GM21447 (cell line): ENCODE data around the gene GALNT18.
"Not testable (repeated sequence)": the region's sequence is repeated elsewhere in the genome, so short reads cannot be mapped to it uniquely, and the experiment has no call there.

Experiments
- ATAC-seq: cut with Tn5 transposase; IDR thresholded peaks from one replicate; pipeline ENCODE4 v1.9.1; 2021; ENCODE audit not compliant: unreplicated experiment

GALNT18 gene

DNA sequence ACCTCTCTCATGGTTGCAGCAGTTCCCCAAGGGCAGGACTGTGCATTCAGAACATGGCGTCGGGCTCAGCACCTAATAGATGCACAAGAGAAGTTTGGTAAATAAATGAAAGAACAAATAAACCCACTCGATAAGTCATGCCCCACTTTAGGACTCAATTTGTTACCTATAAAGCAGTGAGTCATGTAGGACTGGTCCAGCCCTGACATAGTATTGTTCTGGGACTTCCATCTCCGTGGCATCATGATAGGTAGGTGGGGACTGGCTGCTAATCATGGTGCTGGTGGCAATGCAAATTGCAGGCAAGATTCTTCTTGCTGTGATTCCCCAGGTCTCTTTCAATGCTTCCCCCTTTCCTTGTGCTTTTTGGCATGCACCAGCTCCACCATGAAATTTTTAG is 150.6 kb downstream of the GALNT18 start:
- ATAC-seq: no peak

DNA sequence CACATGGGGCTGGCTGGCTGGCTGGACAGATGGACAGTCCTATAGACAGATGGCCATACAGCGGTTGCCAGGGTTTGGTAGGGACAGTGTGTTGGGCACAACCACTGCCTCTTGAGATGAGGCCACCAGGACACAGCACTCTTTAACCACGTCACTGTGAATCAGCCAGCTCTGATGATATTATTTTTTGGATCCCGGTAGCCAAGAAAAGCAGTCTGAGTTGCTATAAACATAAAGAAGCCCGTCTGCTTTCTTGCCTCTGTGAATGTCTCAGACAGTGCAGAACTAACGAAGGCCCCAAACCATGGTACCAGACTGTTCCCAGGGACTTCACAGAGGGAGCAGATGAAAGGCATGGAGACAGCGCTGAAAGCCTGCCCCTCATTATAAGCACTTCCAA is 152.9 kb downstream of the GALNT18 start:
- ATAC-seq: no peak

DNA sequence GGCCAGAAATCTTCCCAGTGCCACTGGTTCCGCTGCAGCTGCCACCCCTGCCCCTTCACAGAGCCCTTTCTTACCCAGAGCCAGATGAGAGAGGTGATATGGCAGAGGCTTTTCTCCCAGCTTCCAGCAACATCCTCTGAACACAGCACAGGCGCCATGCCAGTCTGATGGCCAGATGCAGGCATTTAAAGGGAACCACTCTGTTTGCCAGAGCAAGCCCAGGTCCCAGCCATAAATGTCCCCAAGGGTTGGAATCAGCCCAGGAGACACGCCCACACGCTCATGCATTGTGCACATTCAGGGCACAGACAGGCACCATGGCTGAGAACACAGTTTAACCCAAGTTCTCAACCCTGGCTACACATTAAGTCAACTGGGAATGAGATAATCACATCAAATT is 154.5 kb downstream of the GALNT18 start:
- no peak for ATAC-seq

- no peak for ATAC-seq
Observed at GRCh38 chr11:11464555-11464954, 157.2 kb downstream of the GALNT18 start.

DNA sequence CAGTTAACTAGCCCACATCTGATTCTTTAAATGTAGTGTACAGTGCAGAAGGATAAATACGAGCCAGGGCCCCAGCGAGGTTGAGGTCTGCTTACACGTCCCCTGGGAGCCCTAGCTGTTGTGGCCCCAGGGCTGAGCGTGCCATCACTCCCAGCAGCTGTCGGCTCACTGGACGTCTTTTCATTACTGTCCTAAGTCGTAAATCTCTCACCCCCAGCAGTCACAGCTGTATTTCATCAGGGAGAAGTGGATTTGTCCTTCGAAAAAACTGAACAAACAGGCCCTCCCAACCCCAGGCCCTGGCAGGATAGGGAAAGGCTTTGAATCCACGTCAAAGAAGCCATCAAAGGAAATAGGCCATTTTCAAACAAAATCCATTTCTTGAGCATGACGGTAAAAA is 158.4 kb downstream of the GALNT18 start:
- ATAC-seq: no peak

DNA sequence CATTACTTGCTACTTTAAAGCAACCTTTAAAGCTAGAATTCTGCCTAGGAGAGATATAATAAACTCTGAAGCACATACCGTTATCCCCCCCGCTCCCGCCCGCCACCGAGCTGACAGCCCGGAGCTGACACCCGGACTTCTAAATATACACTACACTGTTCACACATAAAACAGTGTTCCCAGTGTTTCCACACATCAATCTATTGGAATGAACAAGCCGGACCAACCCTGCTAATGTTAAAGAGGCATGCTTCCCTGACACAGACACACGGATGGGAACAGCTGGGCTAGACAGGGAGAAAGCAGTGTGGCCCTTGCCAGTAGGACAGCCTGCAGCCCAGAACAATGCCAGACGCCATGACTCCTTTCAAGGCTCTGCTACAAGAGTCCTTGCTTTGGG is 160.3 kb downstream of the GALNT18 start:
- ATAC-seq: no peak

DNA sequence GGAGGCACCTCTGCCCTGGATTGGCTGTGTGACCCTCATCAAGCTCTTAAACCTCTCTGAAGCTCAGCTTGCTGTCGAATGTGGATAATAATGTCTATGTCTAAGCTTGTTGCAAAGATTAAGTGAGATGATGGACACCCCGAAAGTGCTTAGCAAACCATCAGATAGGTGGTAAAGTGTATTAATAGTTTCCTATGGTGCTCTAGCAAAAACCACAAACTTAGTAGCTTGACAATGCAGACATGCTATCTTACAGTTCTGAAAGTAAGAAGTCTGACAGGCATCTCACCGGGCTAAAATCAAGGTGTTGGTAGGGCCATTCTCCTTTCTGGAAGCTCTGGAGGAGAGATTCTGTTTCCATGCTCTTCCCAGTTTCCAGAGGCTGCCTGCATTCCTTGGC is 162.2 kb downstream of the GALNT18 start:
- ATAC-seq: no peak

GRCh38 chr11:11458485-11458884 is 163.3 kb downstream of the GALNT18 start:
- no peak for ATAC-seq

DNA sequence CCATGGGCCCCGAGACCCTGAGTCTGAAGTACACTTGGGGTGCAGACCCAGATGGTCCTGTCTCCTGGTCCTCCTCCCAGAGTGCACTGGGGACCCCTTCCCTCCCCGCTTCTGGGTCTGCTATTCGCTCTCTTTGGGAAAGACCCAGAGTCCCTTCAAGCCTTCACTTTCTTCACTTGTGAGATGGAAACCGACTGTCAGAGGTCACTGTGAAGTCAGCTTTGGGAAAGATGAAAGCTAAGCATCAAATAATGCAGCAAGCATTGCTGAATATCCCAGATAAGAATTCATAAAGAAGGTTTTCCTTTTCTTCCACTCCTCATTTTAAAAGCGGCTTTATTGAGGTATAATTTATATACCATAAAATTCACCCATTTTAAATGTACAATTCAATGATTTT is 163.8 kb downstream of the GALNT18 start:
- ATAC-seq: no peak

DNA sequence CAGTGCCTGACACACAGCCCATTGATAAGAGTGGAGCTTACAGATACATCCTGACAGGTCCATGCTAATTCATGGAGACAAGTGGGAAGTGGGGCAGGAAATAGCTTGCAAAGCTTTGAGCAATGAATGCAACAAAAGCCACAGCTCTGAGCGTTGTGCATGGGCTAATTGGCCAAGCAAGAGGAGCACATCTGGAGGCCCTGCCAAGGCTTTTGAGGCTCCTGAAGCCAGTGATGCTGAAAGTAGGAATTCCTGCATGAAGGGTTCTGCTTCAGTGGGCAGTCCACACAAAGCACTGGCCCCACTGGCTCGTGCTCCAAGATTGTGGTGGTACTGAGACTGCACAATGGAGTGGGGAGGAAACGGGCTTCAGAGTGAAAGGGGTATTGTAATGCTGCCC is 164.9 kb downstream of the GALNT18 start:
- no peak for ATAC-seq

DNA sequence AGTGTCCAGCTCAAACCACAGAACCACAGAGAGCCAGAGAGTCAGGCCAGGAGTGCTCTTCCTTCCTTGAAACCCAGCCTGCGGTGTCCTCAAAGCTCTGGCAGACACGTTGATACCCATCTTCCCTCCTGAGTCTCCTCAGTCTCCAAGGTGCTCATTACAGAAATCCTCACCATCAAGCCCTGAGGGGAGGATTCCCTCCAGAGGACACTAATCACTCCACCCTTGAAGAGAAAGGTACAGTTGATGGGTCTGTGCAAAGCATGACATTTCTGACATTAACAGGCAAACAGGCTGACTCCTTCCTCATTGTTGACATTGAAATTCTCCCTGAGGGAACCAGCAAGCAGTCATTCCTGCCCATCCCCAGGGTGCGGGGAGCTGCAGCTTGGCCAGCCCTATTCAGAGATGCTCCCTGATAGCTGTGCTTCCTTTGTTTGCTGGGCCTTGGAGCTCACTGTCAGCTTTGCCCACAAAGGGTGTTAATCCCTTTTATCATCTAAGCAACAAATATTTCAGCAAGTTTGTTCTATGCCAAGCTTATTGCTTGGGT is 167.1 kb downstream of the GALNT18 start:
- no peak for ATAC-seq

DNA sequence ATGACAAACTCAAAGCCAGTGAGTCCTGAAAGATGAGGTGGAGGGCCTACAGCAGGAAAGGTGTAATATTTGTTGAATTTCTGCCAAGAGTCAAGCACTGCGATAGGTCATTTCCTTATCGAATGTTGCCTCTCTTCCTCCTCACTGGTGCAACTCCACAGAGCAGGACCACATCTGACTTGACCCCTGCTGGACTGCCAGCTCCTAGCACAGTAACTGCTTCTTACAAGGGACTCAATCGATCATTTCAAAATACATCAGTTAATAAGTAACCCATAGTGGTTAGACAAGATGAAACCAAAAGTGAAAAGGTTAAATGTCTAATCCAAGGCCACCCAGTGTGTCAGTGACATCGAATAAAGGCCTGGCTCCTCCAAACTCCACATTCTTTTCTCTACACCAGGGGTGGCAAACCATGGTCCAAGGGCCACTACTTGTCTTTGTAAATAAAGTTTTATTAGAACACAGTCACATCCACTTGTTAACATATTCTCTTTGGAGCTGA is 170.3 kb downstream of the GALNT18 start:
- peak; percentile 93 for ATAC-seq

- no peak for ATAC-seq
Observed at GRCh38 chr11:11450744-11451362, 171.0 kb downstream of the GALNT18 start.

- ATAC-seq: no peak
Observed at GRCh38 chr11:11449327-11449726, 172.5 kb downstream of the GALNT18 start.

- no peak for ATAC-seq
Observed at GRCh38 chr11:11448626-11449025, 173.2 kb downstream of the GALNT18 start.

- ATAC-seq: not testable (repeated sequence)
Observed at GRCh38 chr11:11447601-11448000, 174.2 kb downstream of the GALNT18 start.

DNA sequence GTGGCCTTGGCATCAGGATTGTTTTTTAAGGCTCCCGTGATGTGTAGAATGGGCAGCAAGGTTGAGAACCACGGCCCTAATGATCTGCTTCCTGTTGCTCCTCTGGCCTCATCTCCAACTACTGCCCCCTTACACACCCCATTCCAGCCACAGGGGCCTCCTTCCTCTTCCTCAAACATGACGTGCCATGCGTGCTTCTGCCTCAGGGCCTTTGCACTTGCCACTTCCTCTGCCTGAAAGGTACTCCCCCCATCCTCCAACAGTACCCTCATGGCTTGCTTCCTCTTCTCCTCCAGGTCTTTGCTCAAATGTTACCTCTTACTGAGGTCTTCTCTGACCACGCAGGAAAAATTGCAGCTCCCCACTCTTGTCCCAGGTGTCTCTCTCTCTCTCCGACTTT is 174.8 kb downstream of the GALNT18 start:
- no peak for ATAC-seq

GRCh38 chr11:11446564-11446963 is 175.2 kb downstream of the GALNT18 start:
- ATAC-seq: no peak

DNA sequence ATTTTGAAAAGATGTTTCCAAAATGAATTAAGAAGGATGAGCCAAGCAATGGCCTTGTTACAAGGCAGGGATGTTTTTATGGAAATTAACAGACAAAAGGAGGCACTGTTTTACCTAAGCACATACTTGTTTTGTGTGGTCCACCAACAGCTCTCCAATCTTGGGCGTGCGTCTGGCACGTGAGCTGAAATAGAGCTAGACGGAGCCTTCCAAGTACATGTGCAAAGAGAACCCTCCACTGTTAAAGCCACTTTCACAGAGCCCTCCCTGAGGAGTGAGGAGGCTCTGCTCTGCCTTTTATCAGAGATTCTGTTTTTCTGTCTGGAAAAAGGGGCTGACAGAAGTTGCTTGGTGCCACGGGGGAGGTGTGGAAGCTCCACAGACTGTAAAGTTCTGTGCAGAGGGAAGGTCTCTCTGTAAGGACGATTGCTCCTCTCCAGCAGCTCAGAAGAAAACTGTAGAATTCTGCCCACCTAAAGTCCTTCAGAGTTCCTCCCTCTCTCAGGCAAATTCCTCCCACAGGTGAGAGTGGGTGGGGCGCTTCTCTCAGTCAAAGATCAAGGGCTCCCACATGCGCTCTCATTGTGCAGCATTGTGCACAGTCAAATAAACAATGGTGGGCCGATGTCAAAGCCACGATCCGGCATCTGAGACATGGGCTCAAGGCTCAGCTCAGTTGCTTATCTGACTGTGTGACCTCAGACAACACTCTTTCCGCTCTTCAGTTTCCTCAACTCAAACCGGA is 176.2 kb downstream of the GALNT18 start:
- no peak for ATAC-seq

GRCh38 chr11:11444804-11445131 is 177.0 kb downstream of the GALNT18 start:
- ATAC-seq: no peak

DNA sequence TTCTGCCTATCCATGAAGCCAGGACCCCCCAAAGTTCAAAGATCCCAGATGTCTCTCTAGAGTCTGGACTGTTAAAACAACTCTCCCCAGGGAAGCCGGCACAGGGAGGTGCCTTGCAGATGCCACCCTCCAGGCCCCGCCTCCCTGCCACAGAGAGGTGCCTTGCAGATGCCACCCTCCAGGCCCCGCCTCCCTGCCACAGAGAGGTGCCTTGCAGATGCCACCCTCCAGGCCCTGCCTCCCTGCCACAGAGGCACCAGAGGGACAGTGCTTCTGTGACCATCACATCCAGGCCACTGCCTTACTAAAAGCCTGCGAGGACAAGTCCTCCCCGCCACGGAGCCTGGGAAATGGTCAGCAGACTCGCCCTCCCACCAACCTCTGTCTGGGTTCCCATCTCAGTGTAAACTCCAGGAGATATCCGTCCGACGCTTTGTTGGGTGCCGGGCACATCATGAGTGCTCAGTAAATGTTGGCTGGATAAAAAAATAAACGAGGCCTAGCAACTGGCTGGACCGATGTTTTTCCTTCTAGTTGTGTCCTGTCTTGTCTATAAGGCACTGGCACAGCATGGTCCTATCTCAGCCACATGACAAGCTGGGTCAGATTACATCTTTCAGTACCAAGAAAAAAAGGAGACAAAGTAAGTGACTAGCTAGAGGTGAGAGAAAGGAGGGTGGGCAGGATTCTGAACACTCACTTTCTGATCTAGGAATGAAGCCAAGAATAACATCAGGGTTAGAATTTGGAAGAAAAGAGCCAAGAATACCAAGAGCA is 177.6 kb downstream of the GALNT18 start:
- no peak for ATAC-seq

DNA sequence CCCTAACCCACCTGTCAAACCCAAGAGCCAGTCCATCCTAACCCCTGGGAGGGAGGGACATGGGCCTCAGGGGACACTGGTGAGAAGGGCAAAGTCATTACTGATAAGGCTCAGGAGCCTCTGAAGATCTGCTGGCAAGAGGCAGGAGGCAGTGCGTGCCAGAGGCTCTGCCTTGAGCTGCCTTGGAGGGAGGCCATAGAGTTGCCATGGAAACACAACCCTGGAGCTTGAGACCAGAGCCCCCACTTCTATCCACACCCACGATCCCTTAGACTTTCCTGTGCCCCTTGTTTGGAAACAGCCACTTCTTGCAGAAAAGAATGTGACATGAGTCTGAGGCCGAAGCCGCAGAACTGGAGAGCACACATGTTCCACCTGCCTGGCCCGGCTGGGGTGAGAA is 179.0 kb downstream of the GALNT18 start:
- no peak for ATAC-seq
